ENCODE data around the gene OR2B6. TPM values are rescaled to one million over a fixed set of nuclear protein-coding genes. Genes with fewer than 3 reads are reported as not detected.
"Not testable (repeated sequence)": the region's sequence is repeated elsewhere in the genome, so short reads cannot be mapped to it uniquely, and the experiment has no call there.

Gene OR2B6
- total RNA-seq, 1 experiment from 2014 or later = not detected

GRCh38 chr6:27924179-27924578 lies 32.9 kb upstream of the OR2B6 start:
- Mint-ChIP-seq H3K27me3 (ENCODE audit: low read depth) (no peaks in the 10 kb centered on the region; the same call in 1 of the 2 replicates), H3K4me3 (no peak overlapping the region), H3K36me3 (ENCODE audit: insufficient read depth in 1 of 3, low read depth in 3 of 3) (peaks cover 8 to 9% (median 9%) of the 10 kb centered on the region in 3 experiments; a peak in 5 of 7 replicates), H3K27ac (no peak overlapping the region), H3K9me3 (peaks cover 11% of the 10 kb centered on the region in 2 experiments), H3K4me1 (no peaks in the 10 kb centered on the region)
- H3K79me1 ChIP-seq (ENCODE audit: insufficient read depth, low read depth, low read length, poor library complexity, severe bottlenecking) = no peaks in the 10 kb centered on the region
- H3K56ac ChIP-seq (ENCODE audit: insufficient read length, low read depth, low read length) = no peak overlapping the region
- no peaks in the 10 kb centered on the region for H3K23me2 ChIP-seq (ENCODE audit: insufficient read length, low read depth, low read length, poor library complexity, severe bottlenecking)
- no peak overlapping the region for H3K27ac ChIP-seq (ENCODE audit: insufficient read length, low read depth, low read length)
- no peak overlapping the region for H4K5ac ChIP-seq (ENCODE audit: insufficient read length, low read depth, low read length)
- DNase-seq = no peak
- no peak overlapping the region for H3T11ph ChIP-seq (ENCODE audit: low read length)
- H3K9ac ChIP-seq (ENCODE audit: extremely low read depth, insufficient read length, low read length) = no peak overlapping the region
- H3K14ac ChIP-seq (ENCODE audit: insufficient read depth, low read length) = no peak overlapping the region
- no peaks in the 10 kb centered on the region for H3K4me1 ChIP-seq (ENCODE audit: insufficient read depth, low read length)
- no peak overlapping the region for H2BK120ac ChIP-seq (ENCODE audit: low read depth, low read length, poor library complexity, severe bottlenecking)
- H3K4me2 ChIP-seq (ENCODE audit: insufficient read depth, insufficient read length, low read length) = no peak overlapping the region
- no peak for TF ChIP-seq CTCF (conservative IDR thresholded peaks at IDR 0.05)
- H4K20me1 ChIP-seq (ENCODE audit: control insufficient read depth, insufficient read depth, insufficient read length) = no peaks in the 10 kb centered on the region
- H3K23ac ChIP-seq (ENCODE audit: insufficient read length, low read depth, low read length) = no peak overlapping the region
- no peak overlapping the region for H2BK15ac ChIP-seq (ENCODE audit: low read depth, low read length)
- H3K9me3 ChIP-seq (ENCODE audit: control insufficient read depth, low read depth, low read length) = no peaks in the 10 kb centered on the region
- no peak overlapping the region for H2AK5ac ChIP-seq (ENCODE audit: insufficient read length, low read length)
- H4K8ac ChIP-seq (replicated peaks; ENCODE audit: insufficient read length, low read depth, low read length) = no peak overlapping the region
- H2AFZ ChIP-seq (ENCODE audit: low read length) = no peak overlapping the region
- H4K91ac ChIP-seq (ENCODE audit: insufficient read length, low read depth, low read length) = no peak overlapping the region
- H3K79me2 ChIP-seq (ENCODE audit: insufficient read depth, low read length) = no peaks in the 10 kb centered on the region
- WGBS (ENCODE audit: extremely low coverage, insufficient read length, low lambda C conversion rate) = no CpG with 5 or more reads among the region's 6 CpGs
- H2BK12ac ChIP-seq (ENCODE audit: insufficient read length, low read depth, low read length) = no peak overlapping the region
- no peak overlapping the region for H3K4ac ChIP-seq (ENCODE audit: low read depth, low read length)
- no peak overlapping the region for H2BK20ac ChIP-seq (ENCODE audit: low read depth, low read length, poor library complexity, severe bottlenecking)
- no peak overlapping the region for H2BK5ac ChIP-seq (ENCODE audit: insufficient read length, low read length)
- no peak overlapping the region for H3K18ac ChIP-seq (ENCODE audit: insufficient read length, low read depth, low read length)
- no peaks in the 10 kb centered on the region for H3K27me3 ChIP-seq (ENCODE audit: insufficient read depth, low read length)

GRCh38 chr6:27928041-27928440 lies 29.0 kb upstream of the OR2B6 start:
- H2BK20ac ChIP-seq (ENCODE audit: low read depth, low read length, poor library complexity, severe bottlenecking); H3K27ac ChIP-seq (ENCODE audit: insufficient read length, low read depth, low read length); H4K91ac ChIP-seq (ENCODE audit: insufficient read length, low read depth, low read length); H3K4me2 ChIP-seq (ENCODE audit: insufficient read depth, insufficient read length, low read length); DNase-seq; H3K27me3 Mint-ChIP-seq (ENCODE audit: low read depth); H4K5ac ChIP-seq (ENCODE audit: insufficient read length, low read depth, low read length); H3K79me1 ChIP-seq (ENCODE audit: insufficient read depth, low read depth, low read length, poor library complexity, severe bottlenecking); H3K56ac ChIP-seq (ENCODE audit: insufficient read length, low read depth, low read length); H2AFZ ChIP-seq (ENCODE audit: low read length); H3K9ac ChIP-seq (ENCODE audit: extremely low read depth, insufficient read length, low read length); H4K20me1 ChIP-seq (ENCODE audit: control insufficient read depth, insufficient read depth, insufficient read length); H3K23me2 ChIP-seq (ENCODE audit: insufficient read length, low read depth, low read length, poor library complexity, severe bottlenecking); H3K27me3 ChIP-seq (ENCODE audit: insufficient read depth, low read length); H3K27ac Mint-ChIP-seq; H2BK120ac ChIP-seq (ENCODE audit: low read depth, low read length, poor library complexity, severe bottlenecking); H3K4me1 ChIP-seq (ENCODE audit: insufficient read depth, low read length); H3T11ph ChIP-seq (ENCODE audit: low read length); H2BK15ac ChIP-seq (ENCODE audit: low read depth, low read length); H3K79me2 ChIP-seq (ENCODE audit: insufficient read depth, low read length); H3K4me1 Mint-ChIP-seq; H2BK12ac ChIP-seq (ENCODE audit: insufficient read length, low read depth, low read length); H2AK5ac ChIP-seq (ENCODE audit: insufficient read length, low read length); H3K4me3 Mint-ChIP-seq; H3K18ac ChIP-seq (ENCODE audit: insufficient read length, low read depth, low read length); H2BK5ac ChIP-seq (ENCODE audit: insufficient read length, low read length); H3K23ac ChIP-seq (ENCODE audit: insufficient read length, low read depth, low read length); H4K8ac ChIP-seq (replicated peaks; ENCODE audit: insufficient read length, low read depth, low read length); H3K4ac ChIP-seq (ENCODE audit: low read depth, low read length); H3K14ac ChIP-seq (ENCODE audit: insufficient read depth, low read length); H3K9me3 ChIP-seq (ENCODE audit: control insufficient read depth, low read depth, low read length): not testable (repeated sequence)
- WGBS (ENCODE audit: extremely low coverage, insufficient read length, low lambda C conversion rate) = no CpG with 5 or more reads among the region's 2 CpGs
- H3K36me3 Mint-ChIP-seq (ENCODE audit: insufficient read depth in 1 of 3, low read depth in 3 of 3) = peaks cover 15 to 18% (median 17%) of the 10 kb centered on the region in 3 experiments
- peaks cover 20 to 21% of the 10 kb centered on the region in 2 experiments for H3K9me3 Mint-ChIP-seq

Measured in H9 (cell line).